Fibroblast of skin of right quadriceps (primary cell): ENCODE data around the gene EVI5.
A peak's percentile ranks its signal among the peaks of the same experiment; 100 is the strongest.
"Not testable (repeated sequence)": the region's sequence is repeated elsewhere in the genome, so short reads cannot be mapped to it uniquely, and the experiment has no call there.

ENCODE experiments used
- DNase-seq: peaks from one replicate; pipeline ENCODE4 v3.0.0-alpha.2; 2013

The EVI5 gene

GRCh38 chr1:92679980-92680379 is 104.9 kb downstream of the EVI5 start:
- DNase-seq, result no peak

- DNase-seq, result no peak
Measured at GRCh38 chr1:92663775-92664174, 121.1 kb downstream of the EVI5 start.

GRCh38 chr1:92662048-92662447 is 122.9 kb downstream of the EVI5 start:
- DNase-seq, result no peak

GRCh38 chr1:92657701-92658100 is 127.2 kb downstream of the EVI5 start:
- no peak for DNase-seq

- no peak for DNase-seq
Measured at GRCh38 chr1:92655197-92655801, 129.6 kb downstream of the EVI5 start.

- no peak for DNase-seq
Measured at GRCh38 chr1:92653605-92654381, 131.1 kb downstream of the EVI5 start.

- not testable (repeated sequence) for DNase-seq
Measured at GRCh38 chr1:92640686-92641085, 144.2 kb downstream of the EVI5 start.

GRCh38 chr1:92638498-92638897 is 146.4 kb downstream of the EVI5 start:
- DNase-seq, result no peak

GRCh38 chr1:92635203-92635602 is 149.7 kb downstream of the EVI5 start:
- DNase-seq, result not testable (repeated sequence)

GRCh38 chr1:92623187-92623778 is 161.6 kb downstream of the EVI5 start:
- peak; percentile 4 for DNase-seq

GRCh38 chr1:92619466-92620189 is 165.3 kb downstream of the EVI5 start:
- DNase-seq, result no peak

- DNase-seq, result no peak
Measured at GRCh38 chr1:92601044-92601443, 183.9 kb downstream of the EVI5 start.

GRCh38 chr1:92599184-92599583 is 185.7 kb downstream of the EVI5 start:
- peak; percentile 22 for DNase-seq

GRCh38 chr1:92589361-92589760 is 195.5 kb downstream of the EVI5 start:
- DNase-seq, result not testable (repeated sequence)

- DNase-seq, result no peak
Measured at GRCh38 chr1:92587445-92587844, 197.5 kb downstream of the EVI5 start.

GRCh38 chr1:92585831-92586230 is 199.1 kb downstream of the EVI5 start:
- no peak for DNase-seq

- not testable (repeated sequence) for DNase-seq
Measured at GRCh38 chr1:92584810-92585209, 200.1 kb downstream of the EVI5 start.

- peak; percentile 44 for DNase-seq
Measured at GRCh38 chr1:92583821-92584760, 200.8 kb downstream of the EVI5 start.

- DNase-seq, result peak; percentile 35
Measured at GRCh38 chr1:92577261-92577895, 207.5 kb downstream of the EVI5 start.

GRCh38 chr1:92575123-92575522 is 209.8 kb downstream of the EVI5 start:
- no peak for DNase-seq

GRCh38 chr1:92572520-92572919 is 212.4 kb downstream of the EVI5 start:
- peak; percentile 4 for DNase-seq

GRCh38 chr1:92571578-92571977 is 213.3 kb downstream of the EVI5 start:
- DNase-seq, result no peak
